HG03095 (cell line): ENCODE measurements around the gene LOXL4.

ENCODE experiments used
- ATAC-seq: cut with Tn5 transposase; IDR thresholded peaks from one replicate; pipeline ENCODE4 v1.9.1; 2021; ENCODE audit warnings: moderate library complexity; ENCODE audit not compliant: unreplicated experiment

LOXL4 gene

GRCh38 chr10:98265403-98266378 is 2.3 kb downstream of the LOXL4 start:
- ATAC-seq: no peak

GRCh38 chr10:98264378-98265065 is 3.5 kb downstream of the LOXL4 start:
- ATAC-seq: no peak

- no peak for ATAC-seq
Measured at GRCh38 chr10:98263088-98263487, 4.9 kb downstream of the LOXL4 start.

- no peak for ATAC-seq
Measured at GRCh38 chr10:98262571-98262970, 5.4 kb downstream of the LOXL4 start.

GRCh38 chr10:98261436-98262277 is 6.3 kb downstream of the LOXL4 start:
- ATAC-seq: no peak

GRCh38 chr10:98260752-98261151 is 7.2 kb downstream of the LOXL4 start:
- ATAC-seq: no peak

- ATAC-seq: no peak
Measured at GRCh38 chr10:98260350-98260749, 7.6 kb downstream of the LOXL4 start.

GRCh38 chr10:98259606-98260315 is 8.2 kb downstream of the LOXL4 start:
- no peak for ATAC-seq

GRCh38 chr10:98258683-98259454 is 9.1 kb downstream of the LOXL4 start:
- ATAC-seq: no peak

- ATAC-seq: no peak
Measured at GRCh38 chr10:98257961-98258360, 10.0 kb downstream of the LOXL4 start.

GRCh38 chr10:98257198-98257597 is 10.8 kb downstream of the LOXL4 start:
- no peak for ATAC-seq

- no peak for ATAC-seq
Measured at GRCh38 chr10:98256692-98257091, 11.3 kb downstream of the LOXL4 start.

- ATAC-seq: no peak
Measured at GRCh38 chr10:98255146-98255877, 12.7 kb downstream of the LOXL4 start.

- ATAC-seq: no peak
Measured at GRCh38 chr10:98254234-98254974, 13.6 kb downstream of the LOXL4 start.

GRCh38 chr10:98253499-98253898 is 14.5 kb downstream of the LOXL4 start:
- no peak for ATAC-seq

- no peak for ATAC-seq
Measured at GRCh38 chr10:98252464-98252863, 15.5 kb downstream of the LOXL4 start.

- no peak for ATAC-seq
Measured at GRCh38 chr10:98251399-98251798, 16.6 kb downstream of the LOXL4 start.

GRCh38 chr10:98249134-98249533 is 18.9 kb downstream of the LOXL4 start:
- ATAC-seq: no peak
